ENCODE data around the gene KSR1. TPM values are rescaled to one million over a fixed set of nuclear protein-coding genes. Genes with fewer than 3 reads are reported as not detected.

KSR1 gene
- total and polyA plus RNA-seq, 2 of the 4 experiments (the other 2 are of a cell fraction): 12.5 to 21.9 TPM

GRCh38 chr17:27555339-27555738, 99.1 kb downstream of the KSR1 start:
- dilution Hi-C loops (cut with HindIII; ENCODE audit: low sequenced_read_pairs, unreplicated experiment) (no loop called here), intact Hi-C loops (cut with micrococcal nuclease) (no loop called here), in situ Hi-C loops (cut with MboI; ENCODE audit: low sequenced_read_pairs) (no loop called here)
- TF ChIP-seq CEBPB (IDR thresholded peaks at IDR 0.05; ENCODE audit: low read depth, low read length): no peak
- TF ChIP-seq MAZ (IDR thresholded peaks at IDR 0.05; ENCODE audit: borderline replicate concordance, low read depth, low read length): no peak
- no peak for TF ChIP-seq POLR2A (IDR thresholded peaks at IDR 0.05; ENCODE audit: low read depth, low read length)
- no peak for TF ChIP-seq SMC3 (IDR thresholded peaks at IDR 0.05; ENCODE audit: low read depth, low read length)
- TF ChIP-seq MAFK (IDR thresholded peaks at IDR 0.05; ENCODE audit: low read depth, low read length): no peak
- no peak for TF ChIP-seq CHD1 (IDR thresholded peaks at IDR 0.05; ENCODE audit: low read depth, low read length)
- TF ChIP-seq RCOR1 (IDR thresholded peaks at IDR 0.05; ENCODE audit: insufficient replicate concordance, low read length): no peak
- no peak overlapping the region; the same call in 2 of the 3 replicates for H2BK15ac ChIP-seq (ENCODE audit: low read depth, low read length)
- POLR2A ChIA-PET (ENCODE audit: unreplicated experiment): no interaction called here
- peaks cover 38% of the 10 kb centered on the region for H3K4me1 ChIP-seq (ENCODE audit: control insufficient read depth, insufficient read depth, low read length)
- no peak for ATAC-seq (ENCODE audit: low read depth)
- H3K4me3 ChIP-seq (ENCODE audit: insufficient read depth, low read depth, low read length): no peak overlapping the region
- no peak overlapping the region for H4K5ac ChIP-seq (ENCODE audit: low read depth, low read length)
- H4K8ac ChIP-seq (ENCODE audit: low read depth in 2 of 2, low read length in 2 of 2): no peak overlapping the region
- H2AFZ ChIP-seq (replicated peaks; ENCODE audit: low read length, poor library complexity): no peak overlapping the region
- CTCF ChIA-PET: no interaction called here
- no peaks in the 10 kb centered on the region for H3K27me3 ChIP-seq (ENCODE audit: control insufficient read depth, insufficient read depth, low read length)
- H3K18ac ChIP-seq (ENCODE audit: low read depth, low read length): no peak overlapping the region
- H2BK5ac ChIP-seq (ENCODE audit: low read depth, low read length, poor library complexity, severe bottlenecking): no peak overlapping the region
- H3K56ac ChIP-seq (ENCODE audit: extremely low read depth, insufficient read depth, low read length): no peak overlapping the region
- no CpG with 5 or more reads among the region's 5 CpGs for whole genome bisulfite sequencing, 2 experiments (ENCODE audit: extremely low coverage in 2 of 2, insufficient read length in 1 of 2)
- H2BK20ac ChIP-seq (ENCODE audit: low read depth, low read length): peak overlapping the region; percentile 22; the same call in 1 of the 2 replicates
- peak overlapping the region; percentile 23; the same call in 1 of the 2 replicates for H3K14ac ChIP-seq (replicated peaks; ENCODE audit: low read depth, low read length)
- H2AK5ac ChIP-seq (ENCODE audit: low read depth, low read length): peak overlapping the region; percentile 77; the same call in 1 of the 2 replicates
- no peak overlapping the region for H3K27ac ChIP-seq (ENCODE audit: insufficient read depth, low read length)
- H3K23ac ChIP-seq (ENCODE audit: low read depth, low read length): no peak overlapping the region
- H3K9ac ChIP-seq (ENCODE audit: low read depth, low read length): no peak overlapping the region
- no TSS peak for BruUV-seq (replicated peaks)
- no peak overlapping the region for H3K4me2 ChIP-seq (ENCODE audit: low read depth, low read length)
- peaks cover 9% of the 10 kb centered on the region; the same call in 1 of the 2 replicates for H4K20me1 ChIP-seq (ENCODE audit: insufficient read depth, low read length)
- no peaks in the 10 kb centered on the region for H3K9me3 ChIP-seq (ENCODE audit: control insufficient read depth, insufficient read depth, low read length)
- peak overlapping the region; percentile 49 for H3K4ac ChIP-seq (ENCODE audit: low read depth, low read length)
- H2BK120ac ChIP-seq (ENCODE audit: low read depth, low read length): peak overlapping the region; percentile 23; the same call in 1 of the 2 replicates
- peaks cover 28% of the 10 kb centered on the region for H3K36me3 ChIP-seq (ENCODE audit: control insufficient read depth, insufficient read depth, low read length)
- H3K9me1 ChIP-seq (ENCODE audit: insufficient read depth, low read length): peaks cover 40% of the 10 kb centered on the region
- H3K79me1 ChIP-seq (ENCODE audit: low read depth in 1 of 2, low read length in 2 of 2): peaks cover 37 to 86% of the 10 kb centered on the region in 2 experiments
- DNase-seq: no peak
- H2AK9ac ChIP-seq (replicated peaks; ENCODE audit: low read depth, low read length, poor library complexity): no peak overlapping the region
- peak overlapping the region; percentile 44; the same call in 1 of the 2 replicates for H4K91ac ChIP-seq (ENCODE audit: insufficient read depth, low read depth, low read length)
